ENCODE results near the gene ZNF724.
A peak's percentile ranks its signal among the peaks of the same experiment; 100 is the strongest.

The ZNF724 gene

DNA sequence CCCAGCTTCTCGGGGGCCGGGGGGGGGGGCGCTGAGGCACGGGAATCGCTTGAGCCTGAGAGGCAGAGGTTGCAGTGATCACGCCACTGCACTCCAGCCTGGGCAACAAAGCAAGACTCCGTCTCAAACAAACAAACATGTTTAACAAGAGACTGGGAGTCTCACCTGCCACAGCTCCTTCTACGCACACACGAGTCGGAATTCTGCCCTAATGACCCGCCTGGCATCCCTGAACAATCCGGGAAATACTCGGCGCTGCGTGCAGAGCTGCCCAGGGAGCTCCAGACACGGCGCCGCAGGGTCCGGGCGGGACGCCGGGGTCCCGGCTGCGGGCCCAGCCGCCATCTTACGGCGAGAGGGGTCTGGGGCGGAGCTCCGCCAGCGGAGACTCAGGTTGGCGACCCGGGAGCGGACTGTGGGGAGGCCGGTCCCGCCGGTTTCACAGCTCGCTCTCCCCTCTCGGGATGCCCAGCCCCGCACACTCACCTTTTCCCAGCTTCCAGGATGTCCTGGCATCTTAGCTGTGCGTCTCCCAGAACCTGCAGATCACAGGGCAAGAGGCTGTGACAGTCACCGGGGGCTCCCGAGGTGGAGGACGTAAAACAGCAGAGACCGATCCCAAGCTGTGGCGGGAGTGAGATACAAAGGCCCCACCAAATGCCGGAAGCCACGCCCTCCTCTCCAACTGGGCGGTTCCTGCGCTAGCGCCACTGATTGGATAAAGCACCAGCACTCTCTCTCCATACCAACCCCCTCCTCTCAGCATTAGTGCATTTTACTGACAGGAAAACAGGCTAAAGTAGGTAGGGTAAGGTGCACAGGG is 23.6 kb upstream of the ZNF724 start:
- H3K27ac ChIP-seq (ENCODE audit: insufficient read depth, low read depth, low read length, poor library complexity, severe bottlenecking) = peak overlapping the region; percentile 93
- H3K4me3 ChIP-seq (ENCODE audit: insufficient read depth, low read depth, low read length) = peak overlapping the region; percentile 83
- WGBS, 2 experiments = 0% methylated on average over 50 of the region's 50 CpGs
- H3K4me1 ChIP-seq (ENCODE audit: control insufficient read depth, insufficient read depth, low read length) = no peaks in the 10 kb centered on the region
- H3K9me3 ChIP-seq (ENCODE audit: control insufficient read depth, low read length) = no peaks in the 10 kb centered on the region
- no peaks in the 10 kb centered on the region for H3K36me3 ChIP-seq (ENCODE audit: control insufficient read depth, insufficient read depth, low read length)
- H3K27me3 ChIP-seq (ENCODE audit: control insufficient read depth, insufficient read depth, low read length, poor library complexity, severe bottlenecking) = no peaks in the 10 kb centered on the region

DNA sequence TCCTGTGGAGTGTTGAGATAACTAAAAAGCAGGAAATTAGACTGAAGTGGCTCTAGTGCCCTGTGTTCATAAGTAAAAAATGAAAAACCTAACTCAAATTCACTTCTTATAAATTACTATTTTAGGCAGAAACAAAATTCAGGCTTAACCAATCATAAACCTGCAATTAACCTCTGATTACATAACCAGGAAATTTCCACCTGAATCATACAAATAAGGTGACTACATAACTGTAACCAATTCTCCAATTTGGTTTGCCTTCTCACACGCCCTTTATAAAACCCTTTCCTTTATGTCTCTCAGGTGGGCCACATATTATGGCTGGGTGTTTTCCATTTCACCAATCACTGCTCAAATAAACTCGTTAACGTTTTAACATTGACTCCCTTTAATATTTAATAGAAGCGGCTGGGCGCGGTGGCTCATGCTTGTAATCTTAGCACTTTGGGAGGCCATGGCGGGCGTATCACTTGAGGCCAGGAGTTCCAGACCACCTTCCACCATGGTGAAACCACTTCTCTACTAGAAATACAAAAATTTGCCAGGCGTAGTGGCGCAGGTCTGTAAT is 22.9 kb upstream of the ZNF724 start:
- no peaks in the 10 kb centered on the region for H3K4me1 ChIP-seq (ENCODE audit: control insufficient read depth, insufficient read depth, low read length)
- peak overlapping the region; percentile 93 for H3K27ac ChIP-seq (ENCODE audit: insufficient read depth, low read depth, low read length, poor library complexity, severe bottlenecking)
- no peaks in the 10 kb centered on the region for H3K9me3 ChIP-seq (ENCODE audit: control insufficient read depth, low read length)
- no peaks in the 10 kb centered on the region for H3K27me3 ChIP-seq (ENCODE audit: control insufficient read depth, insufficient read depth, low read length, poor library complexity, severe bottlenecking)
- no peaks in the 10 kb centered on the region for H3K36me3 ChIP-seq (ENCODE audit: control insufficient read depth, insufficient read depth, low read length)
- H3K4me3 ChIP-seq (ENCODE audit: insufficient read depth, low read depth, low read length) = peak overlapping the region; percentile 83
- WGBS, 2 experiments = 2 to 4% methylated on average over 10 of the region's 10 CpGs

- Histone ChIP-seq H3K4me1 (ENCODE audit: control insufficient read depth, insufficient read depth, low read length) (no peaks in the 10 kb centered on the region), H3K36me3 (ENCODE audit: control insufficient read depth, insufficient read depth, low read length) (peaks cover 30% of the 10 kb centered on the region), H3K9me3 (ENCODE audit: control insufficient read depth, low read length) (no peaks in the 10 kb centered on the region), H3K27ac (ENCODE audit: insufficient read depth, low read depth, low read length, poor library complexity, severe bottlenecking) (no peak overlapping the region), H3K27me3 (ENCODE audit: control insufficient read depth, insufficient read depth, low read length, poor library complexity, severe bottlenecking) (no peaks in the 10 kb centered on the region), H3K4me3 (ENCODE audit: insufficient read depth, low read depth, low read length) (no peak overlapping the region)
- 89 to 97% methylated on average over 2 of the region's 2 CpGs for WGBS, 2 experiments
These were observed 13.8 kb upstream of the ZNF724 start for GRCh38 chr19:23263870-23264590.

DNA sequence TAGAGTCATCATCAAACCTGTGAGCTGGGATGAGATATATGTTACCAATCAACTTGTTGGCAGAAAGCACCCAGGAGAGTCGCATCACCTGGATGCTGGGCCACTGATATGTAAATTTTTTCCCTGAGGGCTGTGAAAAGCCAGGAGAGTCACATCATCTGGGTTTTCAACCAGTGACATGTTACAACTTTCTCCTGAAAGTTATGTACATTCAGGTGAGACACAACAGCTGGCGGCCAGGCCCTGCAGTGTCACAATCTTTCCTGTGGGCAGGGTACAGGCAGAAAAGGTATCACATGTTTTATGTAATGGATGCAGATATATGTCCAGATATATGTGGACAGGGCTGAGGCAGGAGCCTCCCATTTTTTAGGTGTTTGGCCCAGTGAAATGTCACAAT is 13.2 kb upstream of the ZNF724 start:
- Histone ChIP-seq H3K36me3 (ENCODE audit: control insufficient read depth, insufficient read depth, low read length) (peaks cover 30% of the 10 kb centered on the region), H3K4me1 (ENCODE audit: control insufficient read depth, insufficient read depth, low read length) (no peaks in the 10 kb centered on the region), H3K27me3 (ENCODE audit: control insufficient read depth, insufficient read depth, low read length, poor library complexity, severe bottlenecking) (no peaks in the 10 kb centered on the region), H3K4me3 (ENCODE audit: insufficient read depth, low read depth, low read length) (no peak overlapping the region), H3K27ac (ENCODE audit: insufficient read depth, low read depth, low read length, poor library complexity, severe bottlenecking) (no peak overlapping the region), H3K9me3 (ENCODE audit: control insufficient read depth, low read length) (no peaks in the 10 kb centered on the region)
- WGBS, 2 experiments = 69 to 71% methylated on average over 2 of the region's 2 CpGs

DNA sequence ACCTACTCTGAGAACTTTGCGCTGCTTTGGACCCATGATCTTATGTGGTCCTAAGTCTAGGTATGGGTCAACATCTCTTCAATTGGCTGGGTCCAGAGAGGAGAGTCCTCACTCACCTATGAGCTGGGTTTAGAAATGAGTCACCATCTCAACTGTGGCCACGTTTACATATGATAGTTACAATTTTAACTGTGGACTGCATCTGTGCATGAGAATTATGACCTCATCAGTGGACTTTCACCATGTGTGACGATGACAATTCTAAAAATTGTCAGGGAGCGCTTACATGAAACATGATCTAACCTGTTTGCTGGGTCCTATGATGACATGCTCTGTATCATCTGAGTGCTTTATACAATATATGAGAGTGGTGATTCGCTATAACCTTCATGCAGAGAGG is 12.7 kb upstream of the ZNF724 start:
- no peak overlapping the region for H3K4me3 ChIP-seq (ENCODE audit: insufficient read depth, low read depth, low read length)
- 94 to 97% methylated on average over 5 of the region's 5 CpGs for WGBS, 2 experiments
- H3K27ac ChIP-seq (ENCODE audit: insufficient read depth, low read depth, low read length, poor library complexity, severe bottlenecking) = no peak overlapping the region
- no peaks in the 10 kb centered on the region for H3K27me3 ChIP-seq (ENCODE audit: control insufficient read depth, insufficient read depth, low read length, poor library complexity, severe bottlenecking)
- H3K36me3 ChIP-seq (ENCODE audit: control insufficient read depth, insufficient read depth, low read length) = peaks cover 30% of the 10 kb centered on the region
- no peaks in the 10 kb centered on the region for H3K4me1 ChIP-seq (ENCODE audit: control insufficient read depth, insufficient read depth, low read length)
- H3K9me3 ChIP-seq (ENCODE audit: control insufficient read depth, low read length) = no peaks in the 10 kb centered on the region

DNA sequence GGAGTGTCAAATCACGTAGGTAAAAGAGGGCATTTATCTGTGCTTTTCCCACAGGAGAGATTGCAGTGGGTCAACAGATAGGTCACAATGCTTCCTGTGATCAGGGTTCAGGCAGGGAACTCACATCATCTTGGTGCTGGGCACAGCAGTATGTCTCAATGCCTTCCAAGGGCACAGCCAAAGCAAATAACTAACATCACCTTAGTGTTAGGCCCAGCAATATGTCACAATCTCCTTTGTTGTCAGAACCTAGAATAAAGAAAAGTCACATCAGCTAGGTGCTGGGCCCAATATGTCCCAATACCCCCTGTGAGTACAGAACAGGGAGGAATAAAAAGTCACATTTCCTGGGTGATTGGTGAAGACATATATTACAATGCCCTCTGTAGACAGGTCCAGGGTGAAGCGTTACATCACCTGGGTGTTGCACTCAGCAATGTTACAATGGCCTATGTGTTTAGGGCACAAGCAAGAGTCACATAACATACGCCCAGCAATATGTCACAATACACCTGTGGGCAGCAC is 11.4 kb upstream of the ZNF724 start:
- H3K27ac ChIP-seq (ENCODE audit: insufficient read depth, low read depth, low read length, poor library complexity, severe bottlenecking) = no peak overlapping the region
- WGBS, 2 experiments = 91 to 95% methylated on average over 3 of the region's 3 CpGs
- H3K9me3 ChIP-seq (ENCODE audit: control insufficient read depth, low read length) = no peaks in the 10 kb centered on the region
- H3K4me3 ChIP-seq (ENCODE audit: insufficient read depth, low read depth, low read length) = no peak overlapping the region
- H3K27me3 ChIP-seq (ENCODE audit: control insufficient read depth, insufficient read depth, low read length, poor library complexity, severe bottlenecking) = no peaks in the 10 kb centered on the region
- H3K36me3 ChIP-seq (ENCODE audit: control insufficient read depth, insufficient read depth, low read length) = peaks cover 24% of the 10 kb centered on the region
- no peaks in the 10 kb centered on the region for H3K4me1 ChIP-seq (ENCODE audit: control insufficient read depth, insufficient read depth, low read length)

GRCh38 chr19:23260956-23261355 is 10.8 kb upstream of the ZNF724 start:
- no peak overlapping the region for H3K27ac ChIP-seq (ENCODE audit: insufficient read depth, low read depth, low read length, poor library complexity, severe bottlenecking)
- H3K9me3 ChIP-seq (ENCODE audit: control insufficient read depth, low read length) = no peaks in the 10 kb centered on the region
- no peaks in the 10 kb centered on the region for H3K4me1 ChIP-seq (ENCODE audit: control insufficient read depth, insufficient read depth, low read length)
- no peak overlapping the region for H3K4me3 ChIP-seq (ENCODE audit: insufficient read depth, low read depth, low read length)
- no peaks in the 10 kb centered on the region for H3K27me3 ChIP-seq (ENCODE audit: control insufficient read depth, insufficient read depth, low read length, poor library complexity, severe bottlenecking)
- 87% methylated on average over 5 of the region's 5 CpGs for WGBS, 2 experiments
- H3K36me3 ChIP-seq (ENCODE audit: control insufficient read depth, insufficient read depth, low read length) = peaks cover 24% of the 10 kb centered on the region

- Histone ChIP-seq H3K27me3 (ENCODE audit: control insufficient read depth, insufficient read depth, low read length, poor library complexity, severe bottlenecking) (no peaks in the 10 kb centered on the region), H3K4me3 (ENCODE audit: insufficient read depth, low read depth, low read length) (no peak overlapping the region), H3K27ac (ENCODE audit: insufficient read depth, low read depth, low read length, poor library complexity, severe bottlenecking) (no peak overlapping the region), H3K9me3 (ENCODE audit: control insufficient read depth, low read length) (no peaks in the 10 kb centered on the region), H3K36me3 (ENCODE audit: control insufficient read depth, insufficient read depth, low read length) (peaks cover 24% of the 10 kb centered on the region), H3K4me1 (ENCODE audit: control insufficient read depth, insufficient read depth, low read length) (no peaks in the 10 kb centered on the region)
- 89 to 91% methylated on average over 2 of the region's 2 CpGs for WGBS, 2 experiments
These were observed 9.8 kb upstream of the ZNF724 start for GRCh38 chr19:23259961-23260360.

DNA sequence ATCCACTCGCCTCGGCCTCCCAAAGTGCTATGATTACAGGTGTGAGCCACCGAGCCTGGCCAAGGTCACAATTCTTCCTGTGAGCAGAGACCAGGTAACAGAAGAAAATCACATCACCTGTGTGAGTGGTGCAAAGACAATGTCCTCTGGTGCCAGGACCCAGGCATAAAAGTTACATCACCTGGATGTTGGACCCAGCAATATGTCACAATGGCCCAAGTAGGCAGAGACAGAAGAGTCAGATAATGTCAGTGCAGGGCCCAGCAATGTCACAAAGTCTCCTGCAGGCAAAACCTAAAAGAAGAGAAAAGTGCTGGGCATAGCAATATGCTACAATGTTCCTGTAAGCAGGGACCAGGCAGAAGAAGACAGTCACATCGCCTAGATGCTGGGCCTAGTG is 5.5 kb upstream of the ZNF724 start:
- no peaks in the 10 kb centered on the region for H3K9me3 ChIP-seq (ENCODE audit: control insufficient read depth, low read length)
- peaks cover 11% of the 10 kb centered on the region for H3K36me3 ChIP-seq (ENCODE audit: control insufficient read depth, insufficient read depth, low read length)
- no peaks in the 10 kb centered on the region for H3K27me3 ChIP-seq (ENCODE audit: control insufficient read depth, insufficient read depth, low read length, poor library complexity, severe bottlenecking)
- no peak overlapping the region for H3K27ac ChIP-seq (ENCODE audit: insufficient read depth, low read depth, low read length, poor library complexity, severe bottlenecking)
- H3K4me1 ChIP-seq (ENCODE audit: control insufficient read depth, insufficient read depth, low read length) = no peaks in the 10 kb centered on the region
- WGBS, 2 experiments = 88 to 95% methylated on average over 4 of the region's 4 CpGs
- H3K4me3 ChIP-seq (ENCODE audit: insufficient read depth, low read depth, low read length) = no peak overlapping the region

All from ectodermal cell (in vitro differentiated cells).